HG02981 (cell line): ENCODE results near the gene AGPAT3.

Source experiments
- ATAC-seq: cut with Tn5 transposase; IDR thresholded peaks from one replicate; pipeline ENCODE4 v1.9.1; 2021; ENCODE audit warnings: mild to moderate bottlenecking, moderate library complexity; ENCODE audit not compliant: unreplicated experiment

AGPAT3 gene

DNA sequence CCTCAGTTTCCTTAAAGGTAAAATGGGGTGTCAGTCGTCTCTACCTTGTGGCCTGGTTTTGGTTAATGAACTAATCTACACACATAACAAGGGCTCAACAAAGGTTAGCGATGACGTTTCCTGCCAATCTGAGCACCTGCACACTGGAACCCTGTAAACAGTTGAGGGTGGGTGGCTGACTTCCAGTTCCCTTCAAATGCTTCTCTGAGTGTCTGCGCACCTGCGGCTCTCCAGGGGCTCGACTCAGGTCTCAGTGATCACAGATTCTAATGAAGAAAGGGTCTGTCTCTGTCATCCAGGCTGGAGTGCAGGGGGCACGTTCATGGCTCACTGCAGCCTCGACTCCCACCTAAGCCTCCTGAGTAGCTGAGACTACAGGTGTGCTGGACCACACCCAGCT lies 3.3 kb upstream of the AGPAT3 start:
- no peak for ATAC-seq

- no peak for ATAC-seq
These were observed 586 bp upstream of the AGPAT3 start for GRCh38 chr21:43864313-43864961.

- no peak for ATAC-seq
These were observed 677 bp downstream of the AGPAT3 start for GRCh38 chr21:43865540-43866259.

DNA sequence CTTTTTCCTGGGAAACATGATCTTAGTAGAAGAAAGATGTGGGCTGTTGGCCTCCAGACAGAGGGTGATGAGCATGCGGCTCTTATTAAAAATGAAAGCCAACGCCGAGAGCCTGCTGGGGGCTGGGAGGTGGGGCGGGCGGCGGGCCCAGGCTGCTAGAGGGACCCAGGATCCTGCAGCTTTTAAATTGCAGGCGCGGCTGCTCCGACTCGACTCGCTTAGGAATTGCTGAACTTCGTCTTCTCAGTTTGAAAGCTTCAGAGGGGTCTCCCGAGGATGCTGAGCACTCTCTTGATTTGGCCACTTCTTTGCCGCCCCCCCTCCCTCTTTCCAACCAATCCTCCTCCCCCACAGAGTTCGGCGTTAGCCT lies 1.2 kb downstream of the AGPAT3 start:
- no peak for ATAC-seq

GRCh38 chr21:43866659-43867331 lies 1.8 kb downstream of the AGPAT3 start:
- no peak for ATAC-seq

GRCh38 chr21:43867332-43867703 lies 2.3 kb downstream of the AGPAT3 start:
- no peak for ATAC-seq

DNA sequence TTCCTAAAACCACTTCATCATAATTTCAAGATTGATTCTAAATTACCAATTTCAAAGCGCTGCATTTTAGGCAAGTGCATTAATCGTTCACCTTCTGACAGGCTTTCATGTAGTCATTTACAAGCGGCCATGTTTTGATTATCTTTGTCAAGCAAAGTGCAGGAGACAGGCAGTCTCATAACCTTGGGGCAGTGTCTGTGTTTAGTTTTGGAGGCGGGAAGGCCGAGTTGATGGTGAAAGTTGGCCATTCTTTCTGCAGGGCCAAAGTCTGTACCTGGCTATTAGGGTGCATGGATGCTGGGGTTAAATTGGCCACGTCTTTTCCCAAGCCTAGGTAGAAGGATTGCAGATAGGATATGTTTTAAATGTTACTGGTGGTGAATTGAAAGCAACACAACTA lies 2.9 kb downstream of the AGPAT3 start:
- ATAC-seq = no peak

GRCh38 chr21:43868461-43868860 lies 3.4 kb downstream of the AGPAT3 start:
- no peak for ATAC-seq

DNA sequence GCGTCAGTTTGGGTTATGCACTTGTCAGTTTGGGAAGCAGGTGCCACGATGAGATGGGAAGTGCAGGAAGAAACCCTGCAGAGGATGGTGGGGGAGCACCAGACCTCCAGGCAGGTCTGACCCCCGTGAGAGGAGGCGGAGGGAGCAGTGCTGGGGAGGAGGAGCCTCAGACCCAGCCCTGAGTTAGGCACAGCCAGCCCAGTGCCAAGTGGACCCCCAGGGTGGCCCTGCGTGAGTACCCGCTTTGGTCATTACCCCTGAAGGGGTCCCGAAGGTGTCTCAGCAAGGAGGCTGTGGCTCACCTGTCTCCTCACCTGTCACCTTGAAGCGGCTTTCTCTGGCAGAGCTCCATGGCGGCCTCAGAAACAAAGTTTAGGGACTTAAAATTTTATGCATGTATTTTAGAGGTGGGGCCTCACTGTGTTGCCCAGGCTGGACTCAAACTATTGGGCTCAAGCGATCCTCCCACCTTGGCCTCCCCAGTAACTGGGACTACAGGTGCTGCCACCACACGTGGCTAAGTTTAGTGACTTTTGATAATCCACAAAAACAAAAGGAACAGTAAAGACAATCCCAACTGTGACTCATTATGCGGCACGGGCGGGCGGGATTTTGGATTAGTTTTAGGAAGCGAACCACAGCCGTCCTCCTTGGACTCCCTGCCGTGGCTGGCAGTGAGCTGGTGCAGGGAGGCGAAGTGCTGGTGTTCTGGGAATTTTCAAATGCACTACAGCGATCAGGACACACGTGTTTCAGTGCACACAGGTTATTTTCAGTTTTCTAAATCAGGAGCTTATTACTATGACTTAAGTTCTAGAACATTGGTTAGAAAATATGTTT lies 4.7 kb downstream of the AGPAT3 start:
- no peak for ATAC-seq

DNA sequence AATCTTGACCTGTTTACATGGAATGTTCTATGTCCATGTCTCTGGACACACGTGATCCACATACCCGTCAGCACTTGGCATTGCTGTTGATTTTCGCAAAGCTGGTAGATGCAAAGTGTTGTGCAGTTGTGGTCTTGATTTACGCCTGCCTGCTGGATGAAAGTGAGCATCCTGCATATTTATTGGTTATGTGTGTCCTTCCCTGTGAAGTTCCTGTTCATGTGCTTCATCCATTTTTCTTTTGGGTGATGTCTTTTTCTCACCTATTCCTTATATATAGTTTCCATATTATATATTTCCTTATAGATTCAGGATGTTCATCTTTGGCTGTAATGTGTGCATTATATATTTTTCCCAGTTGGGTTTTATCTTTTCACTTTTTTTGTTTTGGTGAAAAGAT lies 6.5 kb downstream of the AGPAT3 start:
- no peak for ATAC-seq

GRCh38 chr21:43872531-43873197 lies 7.6 kb downstream of the AGPAT3 start:
- ATAC-seq = no peak

DNA sequence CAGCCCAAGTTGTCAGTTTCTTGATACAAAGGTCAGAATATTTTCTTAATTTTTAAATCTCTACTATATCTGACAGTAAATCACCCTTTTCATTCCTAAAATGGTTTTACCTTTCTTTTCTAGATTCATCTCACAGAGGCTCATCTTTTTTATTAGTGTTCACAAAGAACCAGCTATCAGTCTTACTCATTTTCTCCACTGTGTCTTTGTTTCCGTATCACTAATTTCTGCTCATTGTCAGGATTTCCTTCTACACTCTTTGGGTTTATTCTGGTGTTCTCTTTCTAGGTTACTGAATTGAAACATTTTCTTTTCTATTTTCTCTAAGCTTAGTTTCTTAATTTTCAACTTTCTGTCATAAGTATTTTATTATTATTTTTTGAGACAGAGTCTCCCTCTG lies 8.7 kb downstream of the AGPAT3 start:
- ATAC-seq = no peak

DNA sequence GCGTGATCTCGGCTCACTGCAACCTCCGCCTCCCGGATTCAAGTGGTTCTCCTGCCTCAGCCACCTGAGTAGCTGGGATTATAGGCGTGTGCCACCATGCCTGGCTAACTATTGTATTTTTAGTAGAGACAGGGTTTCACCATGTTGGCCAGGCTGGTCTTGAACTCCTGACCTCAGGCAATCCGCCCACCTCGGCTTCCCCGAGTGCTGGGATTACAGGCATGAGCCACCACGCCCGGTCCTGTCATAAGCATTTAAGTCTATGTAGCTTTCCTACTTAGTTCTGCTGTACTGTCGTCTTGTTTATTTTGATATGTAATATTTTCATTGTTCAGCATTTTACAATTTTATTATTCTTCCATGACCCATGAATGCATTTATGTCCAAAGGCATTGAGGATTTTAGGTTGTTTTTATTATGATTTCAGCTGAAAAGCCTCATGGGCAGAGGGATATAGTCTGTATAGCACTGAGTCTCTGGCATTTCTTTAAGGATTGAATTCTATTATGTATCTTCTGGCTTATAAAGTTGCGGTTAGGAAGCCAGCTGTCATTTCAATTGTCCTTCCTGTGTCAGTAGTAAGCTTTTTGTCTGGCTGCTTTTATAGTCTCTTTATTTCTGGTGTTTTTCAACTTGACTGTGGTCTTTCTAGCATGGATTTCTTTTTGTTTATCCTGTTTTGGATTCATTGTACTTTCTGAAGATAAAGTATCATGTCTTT lies 9.2 kb downstream of the AGPAT3 start:
- no peak for ATAC-seq

DNA sequence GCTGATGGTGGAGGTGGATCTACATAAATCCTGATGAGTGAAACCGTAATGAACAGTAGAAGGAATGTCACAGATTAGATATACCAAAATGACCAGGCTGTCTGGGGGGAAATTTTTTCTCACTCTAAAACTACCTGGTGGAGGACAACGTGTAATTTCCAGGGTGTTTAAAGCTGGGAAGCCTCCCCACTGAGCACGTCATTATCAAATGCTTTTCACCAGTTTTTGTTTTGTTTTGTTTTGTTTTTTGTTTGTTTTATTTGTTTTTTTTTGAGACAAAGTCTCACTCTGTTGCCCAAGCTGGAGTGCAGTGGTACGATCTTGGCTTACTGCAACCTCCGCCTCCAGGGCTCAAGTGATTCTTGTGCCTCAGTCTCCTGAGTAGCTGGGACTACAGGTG lies 11.6 kb downstream of the AGPAT3 start:
- ATAC-seq = no peak

- no peak for ATAC-seq
These were observed 13.0 kb downstream of the AGPAT3 start for GRCh38 chr21:43877936-43878575.

- ATAC-seq = no peak
These were observed 14.5 kb downstream of the AGPAT3 start for GRCh38 chr21:43879348-43880110.

DNA sequence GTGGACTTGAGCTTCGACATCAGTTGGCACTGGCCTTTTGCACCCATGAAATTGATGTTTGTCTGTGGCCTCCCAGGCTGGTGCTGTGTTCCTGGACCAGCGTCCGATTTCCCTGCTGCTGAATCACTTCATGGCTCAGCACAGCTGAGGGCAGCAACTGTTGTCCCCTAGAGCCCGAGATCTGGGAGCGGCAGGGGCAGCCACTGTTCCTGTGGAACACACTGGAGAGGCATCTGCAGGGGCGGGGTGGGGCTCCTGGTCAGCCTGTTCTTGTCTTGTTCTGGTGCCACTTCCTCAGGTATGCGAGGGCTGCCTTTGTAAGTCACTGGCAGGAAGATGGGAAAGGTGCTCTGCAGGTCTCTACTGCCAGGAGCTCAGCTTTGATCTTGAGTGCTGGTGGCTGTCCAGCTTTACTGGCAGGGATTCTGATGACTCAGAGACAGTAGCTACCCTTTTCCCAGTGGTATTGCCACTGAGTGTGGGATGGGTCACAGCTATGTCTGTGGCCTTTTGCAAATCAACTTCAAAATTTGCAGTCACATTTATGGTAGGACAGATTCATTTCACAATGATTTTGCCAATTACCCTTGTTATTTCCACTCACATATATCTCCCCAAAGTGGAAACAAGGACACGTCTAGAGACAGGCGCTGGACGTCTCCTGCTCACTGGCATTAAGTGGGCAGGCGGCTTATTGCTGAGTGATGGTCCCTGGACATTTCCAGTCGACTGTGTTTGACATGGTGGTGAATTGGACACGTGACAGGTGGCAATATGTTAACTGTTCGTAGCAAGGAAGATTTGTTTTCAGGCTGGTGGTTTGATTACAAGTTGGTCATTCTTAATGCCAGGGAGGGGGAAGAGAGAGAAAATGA lies 15.3 kb downstream of the AGPAT3 start:
- ATAC-seq = no peak

DNA sequence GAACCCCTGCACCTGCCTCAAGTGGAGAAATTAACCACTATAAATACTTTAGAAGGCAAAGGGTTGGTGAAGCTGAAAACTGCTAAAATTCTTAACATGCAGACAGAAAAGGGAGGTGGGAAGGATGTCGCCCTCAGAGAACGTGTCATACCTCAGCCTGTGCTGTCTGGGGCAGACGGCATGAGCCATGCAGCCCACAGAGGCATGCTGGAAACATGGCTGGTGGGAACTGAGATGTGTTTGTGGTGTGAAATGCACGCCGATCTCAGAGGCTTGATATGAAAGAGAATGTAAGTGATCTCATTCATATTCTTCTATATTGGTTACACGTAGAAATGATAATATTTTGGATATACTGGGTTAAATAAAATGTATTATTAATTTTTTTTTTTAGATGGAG lies 16.3 kb downstream of the AGPAT3 start:
- ATAC-seq = no peak
